Fibroblast of lung (primary cell): Measurements from ENCODE around the gene SPTB.

ENCODE experiments used
- CTCF ChIP-seq, 2 donors: IDR thresholded peaks in 1 of 2; conservative IDR thresholded peaks in 1 of 2; 1 replicate in 1 of 2; 2 replicates in 1 of 2; pipeline ENCODE4 v1.5.1; 2011 to 2012; ENCODE audit warnings: low read length in 2 of 2, control low read depth in 1 of 2, inconsistent platforms in 1 of 2, low read depth in 1 of 2, mild to moderate bottlenecking in 1 of 2
- EZH2 ChIP-seq: IDR thresholded peaks from 2 replicates; pipeline ENCODE4 v1.5.1; 2012; ENCODE audit warnings: low read length, control low read depth, mild to moderate bottlenecking; ENCODE audit errors: missing control alignments

DNA sequence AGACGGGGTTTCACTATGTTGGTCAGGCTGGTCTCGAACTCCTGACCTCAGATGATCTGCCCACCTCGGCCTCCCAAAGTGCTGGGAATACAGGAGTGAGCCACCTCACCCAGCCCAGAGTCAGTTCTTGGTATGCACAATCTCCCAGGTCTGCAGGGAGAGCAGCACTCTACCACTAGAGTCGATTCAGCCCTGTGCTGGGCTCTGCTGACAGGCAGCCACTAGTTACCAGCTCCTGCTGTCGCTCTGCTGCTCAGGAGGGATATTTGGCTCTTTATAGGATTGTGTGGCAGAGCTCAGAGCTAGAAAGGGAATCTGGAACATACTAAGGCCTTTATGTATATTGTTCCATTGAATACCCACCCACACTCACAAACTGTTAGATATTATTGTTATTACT, 44.3 kb downstream of the SPTB start:
- TF ChIP-seq CTCF (conservative IDR thresholded peaks at IDR 0.05 in 1 of 2, IDR thresholded peaks at IDR 0.05 in 1 of 2; ENCODE audit: low read depth in 1 of 2, low read length in 2 of 2) = no peak
- TF ChIP-seq EZH2 = no peak
